ENCODE data around the gene TLE2.
A peak's percentile ranks its signal among the peaks of the same experiment; 100 is the strongest.

The TLE2 gene

DNA sequence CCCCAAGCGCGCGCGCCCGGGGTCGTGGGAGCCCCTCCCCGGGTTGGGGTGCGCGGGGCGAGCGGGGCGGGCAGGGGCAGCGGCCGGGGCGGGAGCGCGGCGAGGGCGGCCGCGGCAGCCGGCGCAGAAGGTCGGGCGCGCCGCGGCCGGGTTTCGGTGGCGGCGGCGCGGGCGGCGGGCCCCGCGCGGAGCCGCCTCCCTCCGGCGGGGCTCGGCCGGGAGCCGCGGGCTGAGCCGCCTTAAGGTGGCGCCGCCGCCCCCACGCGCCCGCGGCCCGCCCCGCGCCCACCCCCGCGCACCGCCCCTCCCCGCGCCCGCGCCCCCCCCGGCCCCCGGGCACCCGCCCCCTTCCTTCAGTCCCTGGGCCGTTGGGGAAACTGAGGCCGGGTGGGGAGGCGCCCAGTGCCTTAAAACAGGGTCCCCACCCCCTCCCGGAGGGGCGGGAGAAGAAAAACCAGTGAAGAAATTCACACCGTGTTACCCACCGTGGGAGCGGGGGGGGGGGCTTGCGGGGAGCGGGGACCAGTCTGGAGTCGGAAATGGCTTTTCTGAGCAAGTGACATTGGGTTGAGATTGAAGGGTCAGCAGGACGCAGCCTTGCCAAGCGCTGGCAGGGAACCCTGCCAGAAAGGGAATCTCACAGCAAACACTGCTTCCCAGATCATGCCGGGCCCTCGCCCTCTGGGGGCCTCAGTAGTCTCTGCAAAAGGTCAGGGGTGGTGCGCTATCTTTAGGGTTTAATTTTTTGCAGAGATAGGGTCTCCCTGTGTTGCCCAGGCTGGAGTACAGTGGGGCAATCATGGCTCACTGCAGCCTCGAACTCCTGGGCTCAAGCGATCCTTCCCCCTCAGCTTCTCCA lies at the start of gene TLE2:
Gene TLE2 (minus strand): TSS at position 216 of the 859 bp plus-strand sequence. CDS start 376 bp downstream, outside the sequence.
- peak within 1 kb of the TSS; percentile 94 for H3K4me2 ChIP-seq (ENCODE audit: insufficient read depth, low read length)
- peak within 1 kb of the TSS; percentile 65 for H3K9ac ChIP-seq (ENCODE audit: low read depth, low read length)

DNA sequence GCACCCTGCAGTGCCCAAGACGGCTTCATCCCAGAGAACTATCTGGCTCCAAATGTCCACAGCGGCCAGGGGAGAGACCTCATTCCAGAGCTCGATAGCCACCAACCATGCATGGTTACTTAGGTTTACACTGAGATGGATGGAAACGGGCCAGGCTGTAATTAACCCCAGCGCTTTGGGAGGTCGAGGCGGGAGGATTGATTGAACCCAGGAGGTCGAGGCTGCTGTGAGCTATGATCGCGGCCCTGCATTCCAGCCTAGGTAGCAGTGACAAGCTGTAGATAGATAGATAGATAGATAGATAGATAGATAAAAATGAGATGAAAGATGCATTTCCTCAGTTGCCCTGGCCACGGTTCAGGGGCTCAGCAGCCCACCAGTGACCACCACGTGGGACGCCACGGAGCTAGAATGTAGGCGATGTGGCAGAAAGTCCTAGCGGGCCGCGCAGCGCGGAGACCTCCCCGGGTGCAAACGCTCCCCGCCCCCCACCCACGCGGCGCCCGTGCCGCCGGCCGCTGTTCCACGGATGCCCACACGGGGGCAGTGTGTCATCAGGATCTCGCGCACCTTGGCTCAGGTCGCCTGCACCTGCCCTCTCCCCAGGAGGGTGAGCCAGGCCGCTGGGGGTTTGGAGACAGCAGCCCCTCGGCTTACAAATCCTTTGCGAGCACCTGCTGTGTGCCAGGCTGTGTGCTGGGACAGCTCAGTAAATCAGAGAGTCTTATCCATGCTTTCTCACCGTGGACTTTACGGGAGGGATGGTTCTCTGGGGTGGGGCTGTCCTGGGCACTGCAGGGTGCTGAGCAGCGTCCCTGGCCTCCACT lies 46.7 kb upstream of the TLE2 start:
- Histone ChIP-seq H4K20me1 (ENCODE audit: insufficient read depth, low read length) (no peaks in the 10 kb centered on the region), H3K4me1 (ENCODE audit: insufficient read depth, low read length) (peaks cover 12% of the 10 kb centered on the region), H3K9me3 (ENCODE audit: insufficient read depth, low read length, severe bottlenecking) (no peaks in the 10 kb centered on the region), H3K79me2 (ENCODE audit: insufficient read depth, low read length) (no peaks in the 10 kb centered on the region), H2AFZ (ENCODE audit: low read depth, low read length) (peak overlapping the region; percentile 66), H3K36me3 (ENCODE audit: insufficient read depth, low read length) (no peaks in the 10 kb centered on the region), H3K27me3 (ENCODE audit: insufficient read depth, low read length, poor library complexity) (no peaks in the 10 kb centered on the region), H3K9ac (ENCODE audit: low read depth, low read length) (peak overlapping the region; percentile 17), H3K27ac (ENCODE audit: low read length) (no peak overlapping the region), H3K4me2 (ENCODE audit: insufficient read depth, low read length) (peak overlapping the region; percentile 65), H3K4me3 (ENCODE audit: low read depth in 1 of 2, low read length in 2 of 2) (peak overlapping the region in 1 of 2 experiments; percentile 44; a peak in 2 of 4 replicates)
- DNase-seq, result peak; percentile 76
- TF ChIP-seq, protein P1, sequence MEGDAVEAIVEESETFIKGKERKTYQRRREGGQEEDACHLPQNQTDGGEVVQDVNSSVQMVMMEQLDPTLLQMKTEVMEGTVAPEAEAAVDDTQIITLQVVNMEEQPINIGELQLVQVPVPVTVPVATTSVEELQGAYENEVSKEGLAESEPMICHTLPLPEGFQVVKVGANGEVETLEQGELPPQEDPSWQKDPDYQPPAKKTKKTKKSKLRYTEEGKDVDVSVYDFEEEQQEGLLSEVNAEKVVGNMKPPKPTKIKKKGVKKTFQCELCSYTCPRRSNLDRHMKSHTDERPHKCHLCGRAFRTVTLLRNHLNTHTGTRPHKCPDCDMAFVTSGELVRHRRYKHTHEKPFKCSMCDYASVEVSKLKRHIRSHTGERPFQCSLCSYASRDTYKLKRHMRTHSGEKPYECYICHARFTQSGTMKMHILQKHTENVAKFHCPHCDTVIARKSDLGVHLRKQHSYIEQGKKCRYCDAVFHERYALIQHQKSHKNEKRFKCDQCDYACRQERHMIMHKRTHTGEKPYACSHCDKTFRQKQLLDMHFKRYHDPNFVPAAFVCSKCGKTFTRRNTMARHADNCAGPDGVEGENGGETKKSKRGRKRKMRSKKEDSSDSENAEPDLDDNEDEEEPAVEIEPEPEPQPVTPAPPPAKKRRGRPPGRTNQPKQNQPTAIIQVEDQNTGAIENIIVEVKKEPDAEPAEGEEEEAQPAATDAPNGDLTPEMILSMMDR (IDR thresholded peaks at IDR 0.05; ENCODE audit: borderline replicate concordance, extremely low read depth, low read length, poor library complexity, severe bottlenecking), result peak; percentile 97
- TF ChIP-seq EZH2 (IDR thresholded peaks at IDR 0.05; ENCODE audit: borderline replicate concordance, low read depth, low read length, severe bottlenecking), result no peak
- peak; percentile 89 for ATAC-seq (ENCODE audit: insufficient read depth, low read depth)

More for the DNA sequence above, at the start of gene TLE2:
- Histone ChIP-seq H3K27ac (ENCODE audit: low read length) (no peak within 1 kb of the TSS), H4K20me1 (ENCODE audit: insufficient read depth, low read length) (no peaks in the 10 kb centered on the region), H3K27me3 (ENCODE audit: insufficient read depth, low read length, poor library complexity) (peaks cover 27% of the 10 kb centered on the region), H3K79me2 (ENCODE audit: insufficient read depth, low read length) (no peaks in the 10 kb centered on the region), H2AFZ (ENCODE audit: low read depth, low read length) (peak within 1 kb of the TSS; percentile 59), H3K9me3 (ENCODE audit: insufficient read depth, low read length, severe bottlenecking) (no peaks in the 10 kb centered on the region), H3K4me1 (ENCODE audit: insufficient read depth, low read length) (peaks cover 21% of the 10 kb centered on the region), H3K4me3 (ENCODE audit: low read depth in 1 of 2, low read length in 2 of 2) (peak within 1 kb of the TSS; percentile 50 to 70), H3K36me3 (ENCODE audit: insufficient read depth, low read length) (no peaks in the 10 kb centered on the region)
- peak; percentile 50; the same call in 2 of the 3 replicates for ATAC-seq (ENCODE audit: insufficient read depth, low read depth)
- TF ChIP-seq, protein P1 (IDR thresholded peaks at IDR 0.05; ENCODE audit: borderline replicate concordance, extremely low read depth, low read length, poor library complexity, severe bottlenecking), result no peak
- no peak for TF ChIP-seq EZH2 (IDR thresholded peaks at IDR 0.05; ENCODE audit: borderline replicate concordance, low read depth, low read length, severe bottlenecking)
- no peak for DNase-seq

DNA sequence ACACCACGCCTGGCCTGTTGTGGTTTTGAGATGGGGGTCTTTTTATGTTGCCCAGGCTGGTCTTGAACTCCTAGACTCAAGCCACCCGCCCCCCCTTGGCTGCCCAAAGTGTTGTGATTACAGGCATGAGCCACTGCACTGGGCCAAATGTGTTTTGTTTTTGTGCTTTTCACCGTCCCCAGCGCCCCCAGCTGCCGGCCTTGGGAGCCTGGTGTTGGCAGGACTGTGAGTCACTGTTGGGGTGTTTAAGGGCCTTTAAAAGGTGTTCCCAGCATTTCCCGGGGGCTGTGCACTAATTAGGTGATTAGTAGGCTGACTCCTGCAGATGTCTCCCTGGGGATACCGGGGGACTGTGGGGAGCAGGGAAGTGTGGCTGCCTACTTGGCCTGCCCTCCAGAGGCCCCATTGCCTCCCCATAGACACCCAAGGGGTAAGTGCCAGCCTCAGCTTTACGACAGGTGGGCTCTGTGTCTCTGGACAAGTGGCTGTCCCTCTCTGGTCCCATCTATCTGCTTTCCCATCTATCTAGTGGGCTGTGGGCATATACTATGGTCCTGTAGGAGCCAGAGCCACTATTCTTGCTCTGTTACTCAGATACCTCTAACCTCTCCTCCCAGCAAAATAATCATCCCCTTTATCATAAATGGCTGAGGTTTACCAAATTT lies 45.0 kb upstream of the TLE2 start:
- Histone ChIP-seq H3K27ac (ENCODE audit: low read length) (no peak overlapping the region), H2AFZ (ENCODE audit: low read depth, low read length) (no peak overlapping the region), H3K27me3 (ENCODE audit: insufficient read depth, low read length, poor library complexity) (no peaks in the 10 kb centered on the region), H3K9ac (ENCODE audit: low read depth, low read length) (no peak overlapping the region), H3K36me3 (ENCODE audit: insufficient read depth, low read length) (no peaks in the 10 kb centered on the region), H3K4me2 (ENCODE audit: insufficient read depth, low read length) (no peak overlapping the region), H4K20me1 (ENCODE audit: insufficient read depth, low read length) (no peaks in the 10 kb centered on the region), H3K79me2 (ENCODE audit: insufficient read depth, low read length) (no peaks in the 10 kb centered on the region), H3K4me1 (ENCODE audit: insufficient read depth, low read length) (peaks cover 15% of the 10 kb centered on the region), H3K9me3 (ENCODE audit: insufficient read depth, low read length, severe bottlenecking) (no peaks in the 10 kb centered on the region), H3K4me3 (ENCODE audit: low read depth in 1 of 2, low read length in 2 of 2) (no peak overlapping the region)
- TF ChIP-seq EZH2 (IDR thresholded peaks at IDR 0.05; ENCODE audit: borderline replicate concordance, low read depth, low read length, severe bottlenecking), result no peak
- TF ChIP-seq, protein P1 (IDR thresholded peaks at IDR 0.05; ENCODE audit: borderline replicate concordance, extremely low read depth, low read length, poor library complexity, severe bottlenecking), result no peak
- no peak for DNase-seq
- ATAC-seq (ENCODE audit: insufficient read depth, low read depth), result no peak

Measured in DND-41 (cell line).